CD4-positive, alpha-beta T cell (primary cell): ENCODE data around the gene RAPGEF1. TPM values are rescaled to one million over a fixed set of nuclear protein-coding genes. Genes with fewer than 3 reads are reported as not detected.
"Not testable (repeated sequence)": the region's sequence is repeated elsewhere in the genome, so short reads cannot be mapped to it uniquely, and the experiment has no call there.

Experiments used
- ATAC-seq: fragments of 200-7000 bp; cut with Tn5 transposase; one replicate; pipeline ENCODE4 v1.10.0; 2022; ENCODE audit warnings: mild to moderate bottlenecking; ENCODE audit not compliant: poor library complexity
- CTCF ChIA-PET: fragments of 350-600 bp; sonication (Branson Sonifier 250); formaldehyde crosslinking; loops from one replicate; lab custom pipeline; 2021; ENCODE audit warnings: antibody characterized with exemption, inconsistent platforms; lab: Charles Lee
- POLR2A ChIA-PET: fragments of 350-600 bp; sonication (Branson Sonifier 250); formaldehyde crosslinking; loops from one replicate; lab custom pipeline; 2021; ENCODE audit warnings: antibody characterized with exemption, inconsistent platforms; lab: Charles Lee
- DNase-seq, 14 experiments: peaks; one replicate each; pipeline ENCODE4 v3.0.0-alpha.2; 2013 to 2020; ENCODE audit warnings: mixed read lengths in 2 of 14
- H3K27ac ChIP-seq, 2 donors: one replicate each; pipeline versions ENCODE4 v1.5.1 to v1.7.0; 2013; ENCODE audit warnings: low read length in 2 of 2, low read depth in 1 of 2, mild to moderate bottlenecking in 1 of 2
- H3K27me3 ChIP-seq, 2 experiments: 1 replicate in 1 of 2; 2 replicates in 1 of 2; pipeline versions ENCODE4 v1.6.1 to v1.7.0; 2013; ENCODE audit warnings: low read length in 2 of 2, control low read depth in 1 of 2, mild to moderate bottlenecking in 1 of 2, moderate library complexity in 1 of 2; ENCODE audit not compliant: insufficient read depth in 2 of 2, control insufficient read depth in 1 of 2
- H3K36me3 ChIP-seq: one replicate; pipeline ENCODE4 v1.6.1; 2013; ENCODE audit warnings: low read length, control low read depth; ENCODE audit not compliant: insufficient read depth
- H3K4me1 ChIP-seq: one replicate; pipeline ENCODE4 v1.6.1; 2013; ENCODE audit warnings: low read length, control low read depth; ENCODE audit not compliant: insufficient read depth
- H3K4me3 ChIP-seq: one replicate; pipeline ENCODE4 v1.5.1; 2013; ENCODE audit warnings: mild to moderate bottlenecking, low read length, moderate library complexity
- H3K9me3 ChIP-seq, 2 experiments: 1 replicate in 1 of 2; 2 replicates in 1 of 2; pipeline versions ENCODE4 v1.6.1 to v1.7.0; 2013; ENCODE audit warnings: low read length in 2 of 2, mild to moderate bottlenecking in 2 of 2, control low read depth in 1 of 2, moderate library complexity in 1 of 2; ENCODE audit not compliant: control insufficient read depth in 1 of 2, insufficient read depth in 1 of 2
- H3K27ac Mint-ChIP-seq: one replicate; pipeline ENCODE4 v1.8.0; 2020; ENCODE audit warnings: mixed read lengths
- H3K27me3 Mint-ChIP-seq: one replicate; pipeline ENCODE4 v1.8.0; 2021; ENCODE audit warnings: mixed read lengths
- H3K36me3 Mint-ChIP-seq: one replicate; pipeline ENCODE4 v1.8.0; 2021; ENCODE audit warnings: low read depth, mixed read lengths
- H3K4me1 Mint-ChIP-seq: one replicate; pipeline ENCODE4 v1.8.0; 2021; ENCODE audit warnings: low read depth, mixed read lengths
- H3K4me3 Mint-ChIP-seq: one replicate; pipeline ENCODE4 v1.8.0; 2020; ENCODE audit warnings: mild to moderate bottlenecking, mixed read lengths
- H3K9me3 Mint-ChIP-seq: one replicate; pipeline ENCODE4 v1.8.0; 2020; ENCODE audit warnings: mixed read lengths
- CTCF ChIP-seq: fragments of 200-600 bp; IDR thresholded peaks from one replicate; pipeline ENCODE4 v1.8.0; 2022; ENCODE audit warnings: antibody characterized with exemption, mild to moderate bottlenecking
- intact Hi-C, 2 experiments: fragments of 100-400 bp; cut with DNase I in 1 of 2; cut with micrococcal nuclease in 1 of 2; formaldehyde crosslinking; loops; one replicate each; pipeline versions ENCODE4 v1.15.1 to v1.9.0; 2023 to 2025; cut with DNase I, micrococcal nuclease
- total RNA-seq, 174 experiments: library from RNA in 2 of 174; stranded (reverse) in 2 of 174; gene quantifications; one replicate each; pipeline ENCODE4 v1.2.3 and lab custom pipeline; 2021 to 2026

RAPGEF1 gene
- total RNA-seq, 2 experiments from 2014 or later: 130 to 134 TPM

DNA sequence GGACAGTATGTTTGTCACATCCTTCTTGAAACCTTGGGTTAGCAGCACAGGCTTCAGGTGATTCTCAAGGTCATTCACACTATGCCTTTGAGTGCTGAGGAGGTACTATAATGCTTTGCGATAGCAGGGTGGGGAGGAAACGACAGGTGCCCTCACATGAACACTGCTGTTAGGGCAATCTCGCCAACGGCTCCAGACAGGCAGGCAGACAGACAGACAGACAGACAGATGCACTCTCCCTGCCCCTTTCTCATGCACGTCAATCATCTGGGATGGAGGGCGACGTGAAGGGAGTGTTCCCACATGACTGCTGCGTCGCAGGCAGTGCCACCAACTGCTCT, 82.9 kb downstream of the RAPGEF1 start:
- ATAC-seq (peak; percentile 68), DNase-seq (peak in 8 of 14 experiments; percentile 41 to 80 (median 60))
- H3K9me3 ChIP-seq: no peaks in the 10 kb centered on the region
- no peaks in the 10 kb centered on the region for H3K9me3 Mint-ChIP-seq
- no peaks in the 10 kb centered on the region for H3K27me3 Mint-ChIP-seq
- H3K27me3 ChIP-seq: no peaks in the 10 kb centered on the region
- H3K27ac ChIP-seq: peak overlapping the region; percentile 71 to 76
- no peak for TF ChIP-seq CTCF
- peaks cover 72% of the 10 kb centered on the region for H3K4me1 Mint-ChIP-seq
- H3K36me3 ChIP-seq: peaks cover 2% of the 10 kb centered on the region
- intact Hi-C loops: loop anchor here in 1 of 2 experiments (2.0 to 5.0 kb wide), 2 partner anchors 65 to 76 kb away; no protein-coding TSS in a partner anchor
- no peak overlapping the region for H3K4me3 ChIP-seq
- no peaks in the 10 kb centered on the region for H3K36me3 Mint-ChIP-seq
- ChIA-PET POLR2A (interaction anchor here (0.9 to 1.3 kb wide), 6 partner anchors 10 to 87 kb away, joined by 3 to 5 read pairs (median 4); no protein-coding TSS in a partner anchor), CTCF (interaction anchor here (1.0 to 1.7 kb wide), 5 partner anchors 12 to 84 kb away, joined by 3 to 6 read pairs (median 4); no protein-coding TSS in a partner anchor)
- peaks cover 68% of the 10 kb centered on the region for H3K4me1 ChIP-seq
- peak overlapping the region; percentile 94 for H3K27ac Mint-ChIP-seq
- peak overlapping the region; percentile 32 for H3K4me3 Mint-ChIP-seq

GRCh38 chr9:131656356-131657036, 83.4 kb downstream of the RAPGEF1 start:
- intact Hi-C loops: loop anchor here in 1 of 2 experiments (1.0 to 5.0 kb wide), 5 partner anchors 12 to 76 kb away; no protein-coding TSS in a partner anchor
- Mint-ChIP-seq H3K27me3 (no peaks in the 10 kb centered on the region), H3K4me1 (peaks cover 73% of the 10 kb centered on the region), H3K4me3 (peak overlapping the region; percentile 32), H3K27ac (peak overlapping the region; percentile 94), H3K9me3 (no peaks in the 10 kb centered on the region), H3K36me3 (peaks cover under 1% of the 10 kb centered on the region)
- CTCF ChIA-PET: interaction anchor here (1.0 to 1.7 kb wide), 5 partner anchors 12 to 84 kb away, joined by 3 to 6 read pairs (median 4); no protein-coding TSS in a partner anchor
- Histone ChIP-seq H3K36me3 (peaks cover 2% of the 10 kb centered on the region), H3K27me3 (no peaks in the 10 kb centered on the region), H3K9me3 (no peaks in the 10 kb centered on the region), H3K4me3 (no peak overlapping the region), H3K27ac (peak overlapping the region; percentile 71 to 76), H3K4me1 (peaks cover 69% of the 10 kb centered on the region)
- TF ChIP-seq CTCF: no peak
- peak; percentile 58 to 92 (median 74) for DNase-seq
- peak; percentile 81 for ATAC-seq
- POLR2A ChIA-PET: interaction anchor here (0.9 to 1.3 kb wide), 6 partner anchors 10 to 87 kb away, joined by 3 to 5 read pairs (median 4); no protein-coding TSS in a partner anchor

DNA sequence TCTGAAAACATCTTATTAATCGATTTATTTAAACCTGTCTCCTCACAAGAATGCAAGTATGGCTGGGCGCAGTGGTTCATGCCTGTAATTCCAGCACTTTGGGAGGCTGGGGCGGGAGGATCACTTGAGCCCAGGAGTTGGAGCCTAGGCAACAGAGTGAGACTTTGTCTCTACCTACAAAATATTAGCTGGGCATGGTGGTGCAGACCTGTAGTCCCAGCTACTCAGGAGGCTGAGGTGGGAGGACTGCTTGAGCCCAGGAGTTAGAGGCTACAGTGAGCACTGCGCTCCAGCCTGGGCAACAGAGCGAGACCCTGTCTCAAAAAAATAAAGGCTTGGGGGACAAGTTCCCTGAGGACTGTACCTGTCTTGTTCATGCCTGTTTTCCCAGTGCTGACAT, 85.5 kb downstream of the RAPGEF1 start:
- peak overlapping the region; percentile 94 for H3K27ac Mint-ChIP-seq
- peaks cover 69% of the 10 kb centered on the region for H3K4me1 Mint-ChIP-seq
- H3K9me3 Mint-ChIP-seq, DNase-seq, H3K27me3 Mint-ChIP-seq, ATAC-seq, POLR2A ChIA-PET, intact Hi-C loops, H3K9me3 ChIP-seq, H3K27me3 ChIP-seq, H3K27ac ChIP-seq, H3K4me3 ChIP-seq, H3K4me3 Mint-ChIP-seq: not testable (repeated sequence)
- H3K36me3 Mint-ChIP-seq: peaks cover 22% of the 10 kb centered on the region
- Histone ChIP-seq H3K36me3 (peaks cover 16% of the 10 kb centered on the region), H3K4me1 (peaks cover 61% of the 10 kb centered on the region)
- CTCF ChIA-PET: interaction anchor here (1.5 to 1.8 kb wide), 2 partner anchors 10 to 86 kb away, joined by 4 to 5 read pairs; no protein-coding TSS in a partner anchor
